NCI-H2196 treated with DMSO at 0.1 percent for 48 hours (cell line): ENCODE measurements around the gene LRRK1.

ENCODE experiments used
- DNase-seq: peaks from one replicate; lab custom pipeline; 2025; ENCODE audit not compliant: unreplicated experiment; lab: John Stamatoyannopoulos, UW

The LRRK1 gene

DNA sequence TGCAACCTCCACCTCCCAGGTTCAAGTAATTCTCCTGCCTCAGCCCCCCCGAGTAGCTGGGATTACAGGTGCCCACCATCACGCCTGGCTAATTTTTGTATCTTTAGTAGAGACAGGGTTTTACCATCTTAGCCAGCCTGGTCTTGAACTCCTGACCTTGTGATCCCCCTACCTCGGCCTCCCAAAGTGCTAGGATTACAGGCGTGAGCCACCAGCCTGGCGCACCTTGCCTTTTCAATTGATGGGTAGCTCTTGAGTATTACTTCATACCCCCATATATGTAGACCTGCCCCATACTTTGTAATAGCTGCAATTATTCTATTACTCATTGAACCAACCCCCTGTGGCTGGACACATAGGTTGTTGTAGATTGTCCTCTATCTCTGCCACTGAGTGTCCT is 101.3 kb downstream of the LRRK1 start:
- DNase-seq, result no peak

- DNase-seq, result no peak
Observed at GRCh38 chr15:101020945-101021344, 101.8 kb downstream of the LRRK1 start.

- no peak for DNase-seq
Observed at GRCh38 chr15:101022306-101022705, 103.1 kb downstream of the LRRK1 start.

DNA sequence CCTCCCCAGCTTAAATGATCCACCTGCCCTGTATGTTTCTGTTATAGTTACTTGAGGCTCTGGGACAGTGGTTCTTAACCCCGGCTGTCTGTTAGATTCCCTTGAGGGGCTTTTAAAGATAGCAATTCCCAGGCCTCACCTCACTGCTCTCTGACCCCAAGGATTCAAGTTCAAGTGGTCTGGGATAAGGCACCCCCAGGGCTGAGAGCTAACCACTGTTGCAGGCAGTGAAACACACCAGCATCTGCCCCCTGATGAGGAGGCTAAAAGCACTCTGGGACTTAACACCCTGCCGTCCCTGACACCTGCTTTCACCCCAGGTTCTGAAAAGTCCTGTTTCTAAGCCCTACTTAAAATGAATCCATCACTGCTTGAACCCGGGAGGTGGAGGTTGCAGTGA is 103.7 kb downstream of the LRRK1 start:
- DNase-seq, result no peak

- DNase-seq, result no peak
Observed at GRCh38 chr15:101023501-101024072, 104.4 kb downstream of the LRRK1 start.

- DNase-seq, result no peak
Observed at GRCh38 chr15:101024073-101024695, 105.0 kb downstream of the LRRK1 start.

GRCh38 chr15:101024706-101025500 is 105.7 kb downstream of the LRRK1 start:
- DNase-seq, result no peak

DNA sequence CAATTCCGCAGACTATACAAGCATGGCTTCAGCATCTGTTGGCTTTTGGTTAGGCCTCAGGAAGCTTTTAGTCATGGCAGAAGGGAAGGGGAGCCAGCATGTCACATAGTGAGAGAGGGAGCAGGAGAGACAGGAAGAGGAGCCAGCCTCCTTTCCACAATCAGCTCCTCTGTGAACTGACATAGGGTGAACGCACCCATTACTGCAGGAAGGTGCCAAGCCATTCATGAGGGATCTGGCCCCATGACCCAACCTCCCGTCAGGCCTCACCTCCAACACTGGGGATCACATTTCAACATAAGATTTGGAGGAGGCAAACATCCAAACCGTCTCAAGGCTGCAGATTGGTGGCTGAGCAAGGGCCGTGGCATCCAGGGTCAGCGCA is 106.3 kb downstream of the LRRK1 start:
- DNase-seq, result no peak

DNA sequence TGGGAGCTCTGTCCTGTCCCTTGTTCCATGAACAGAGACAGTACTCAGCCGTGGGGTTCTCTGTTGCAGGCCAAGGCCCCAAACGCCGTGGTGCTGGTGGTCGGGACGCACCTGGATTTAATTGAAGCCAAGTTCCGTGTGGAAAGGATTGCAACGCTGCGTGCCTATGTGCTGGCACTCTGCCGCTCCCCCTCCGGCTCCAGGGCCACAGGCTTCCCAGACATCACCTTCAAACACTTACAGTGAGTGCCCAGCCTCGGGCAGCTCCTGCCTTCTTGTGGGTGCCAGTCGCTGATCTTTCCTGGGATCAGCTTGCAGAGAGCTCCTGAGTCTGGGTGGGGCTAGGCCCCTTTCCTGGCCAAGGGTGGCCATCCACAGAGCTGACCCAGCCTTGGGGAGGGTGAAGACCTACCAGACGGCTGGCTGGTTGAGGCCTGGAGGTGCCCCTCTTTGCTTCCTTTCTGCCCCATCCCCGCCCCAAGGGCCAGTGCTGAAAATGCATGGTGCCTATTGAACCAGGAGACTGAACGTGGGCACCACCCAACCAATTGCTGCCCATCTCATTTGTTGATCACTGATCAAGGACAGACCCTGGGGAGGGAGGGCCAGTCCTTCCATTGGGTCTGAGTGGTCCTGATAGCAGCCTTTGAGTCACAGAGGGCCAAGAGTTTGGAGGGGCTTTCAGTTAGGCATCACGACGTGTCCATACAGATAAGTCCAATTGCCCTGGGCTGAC is 106.9 kb downstream of the LRRK1 start:
- DNase-seq, result no peak

DNA sequence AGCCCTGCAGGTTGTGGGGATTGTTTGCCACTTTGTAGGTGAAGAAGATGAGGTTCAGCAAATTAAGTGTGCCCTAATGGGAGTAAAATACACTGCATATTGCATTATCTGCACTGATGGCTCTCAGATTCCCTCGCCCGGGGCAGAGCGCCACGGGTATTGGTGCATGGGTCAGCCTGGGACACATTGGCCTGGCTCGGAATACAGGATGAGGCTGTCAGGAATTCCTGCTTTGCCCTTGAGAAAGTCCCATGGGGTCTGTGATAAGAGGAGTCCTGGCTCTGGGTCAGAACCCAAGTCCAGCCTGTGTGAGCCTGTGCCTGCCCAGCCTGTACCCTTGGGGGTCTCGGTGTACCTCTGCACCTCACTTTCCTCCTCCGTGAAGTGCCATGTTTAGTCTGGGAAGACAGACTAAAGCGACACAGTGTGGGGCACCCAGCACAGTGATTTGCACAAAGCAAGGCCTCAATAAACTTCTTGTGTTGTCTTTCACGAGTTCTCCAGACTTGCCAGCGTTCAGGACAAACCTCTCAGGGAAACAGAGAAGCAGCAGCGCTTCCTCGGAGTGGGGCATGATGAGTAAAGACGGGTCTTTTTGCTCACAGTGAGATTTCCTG is 107.6 kb downstream of the LRRK1 start:
- DNase-seq, result no peak

GRCh38 chr15:101027273-101027901 is 108.2 kb downstream of the LRRK1 start:
- DNase-seq, result no peak

DNA sequence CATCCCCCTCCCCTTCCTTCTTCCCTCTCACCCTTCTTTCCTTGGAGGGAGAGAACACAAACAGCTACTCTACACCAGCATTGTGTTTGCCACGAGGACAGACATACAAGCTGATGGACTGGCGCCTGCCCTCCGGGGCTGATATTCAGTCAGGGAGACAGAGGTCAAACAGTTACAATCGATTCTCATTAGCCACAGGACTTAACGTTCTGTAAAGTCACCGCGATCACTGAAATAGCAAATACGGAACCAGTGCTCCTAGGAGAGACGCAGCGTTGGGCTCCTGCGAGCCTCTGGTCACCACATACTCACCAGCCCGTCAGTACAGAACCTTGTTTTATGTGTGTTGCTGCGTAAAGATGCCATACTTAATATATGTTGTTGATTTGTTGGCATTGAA is 108.8 kb downstream of the LRRK1 start:
- no peak for DNase-seq

DNA sequence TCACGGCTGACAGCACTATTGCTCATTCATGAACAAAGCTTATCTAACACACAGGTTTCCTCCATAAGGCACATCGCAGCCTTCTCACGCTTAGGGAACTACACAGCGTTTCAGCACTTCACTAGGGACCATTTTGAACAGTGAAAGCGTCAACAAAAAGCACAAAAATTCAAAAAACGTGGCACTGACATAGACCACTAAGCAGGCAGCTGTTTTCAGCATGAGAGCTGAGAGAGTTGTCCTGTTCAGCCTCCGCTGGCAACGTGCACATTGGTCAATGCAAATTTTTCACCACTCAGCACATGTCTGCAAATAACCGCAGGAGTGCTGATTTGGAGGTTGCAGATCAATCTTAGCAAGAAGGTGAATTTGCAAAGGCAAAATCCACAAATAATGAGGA is 109.2 kb downstream of the LRRK1 start:
- no peak for DNase-seq

DNA sequence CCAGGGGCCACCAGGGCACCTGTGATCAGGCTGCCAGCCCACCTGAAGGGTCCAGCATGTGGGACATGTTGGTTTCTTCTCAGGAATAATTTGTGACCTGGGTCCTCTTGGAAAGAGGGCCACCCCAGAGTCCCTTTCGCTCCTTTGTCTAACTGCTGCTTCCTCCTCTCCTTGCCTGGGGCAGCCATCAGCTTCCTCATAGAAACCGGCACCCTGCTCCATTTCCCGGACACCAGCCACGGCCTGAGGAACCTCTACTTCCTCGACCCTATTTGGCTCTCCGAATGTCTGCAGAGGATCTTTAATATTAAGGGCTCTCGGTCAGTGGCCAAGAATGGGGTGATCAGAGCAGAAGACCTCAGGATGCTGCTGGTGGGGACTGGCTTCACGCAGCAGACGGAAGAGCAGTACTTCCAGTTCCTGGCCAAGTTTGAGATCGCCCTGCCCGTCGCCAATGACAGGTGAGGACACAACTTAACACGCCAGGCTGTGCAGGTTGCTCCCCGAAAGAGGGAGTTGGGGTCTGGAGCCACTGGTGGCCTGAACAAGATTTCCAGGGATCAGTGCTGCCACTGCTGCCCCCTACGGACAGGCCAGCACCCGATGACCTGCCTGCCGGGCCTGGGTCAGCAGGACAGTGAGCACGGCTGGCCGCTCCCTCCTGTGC is 109.7 kb downstream of the LRRK1 start:
- no peak for DNase-seq

DNA sequence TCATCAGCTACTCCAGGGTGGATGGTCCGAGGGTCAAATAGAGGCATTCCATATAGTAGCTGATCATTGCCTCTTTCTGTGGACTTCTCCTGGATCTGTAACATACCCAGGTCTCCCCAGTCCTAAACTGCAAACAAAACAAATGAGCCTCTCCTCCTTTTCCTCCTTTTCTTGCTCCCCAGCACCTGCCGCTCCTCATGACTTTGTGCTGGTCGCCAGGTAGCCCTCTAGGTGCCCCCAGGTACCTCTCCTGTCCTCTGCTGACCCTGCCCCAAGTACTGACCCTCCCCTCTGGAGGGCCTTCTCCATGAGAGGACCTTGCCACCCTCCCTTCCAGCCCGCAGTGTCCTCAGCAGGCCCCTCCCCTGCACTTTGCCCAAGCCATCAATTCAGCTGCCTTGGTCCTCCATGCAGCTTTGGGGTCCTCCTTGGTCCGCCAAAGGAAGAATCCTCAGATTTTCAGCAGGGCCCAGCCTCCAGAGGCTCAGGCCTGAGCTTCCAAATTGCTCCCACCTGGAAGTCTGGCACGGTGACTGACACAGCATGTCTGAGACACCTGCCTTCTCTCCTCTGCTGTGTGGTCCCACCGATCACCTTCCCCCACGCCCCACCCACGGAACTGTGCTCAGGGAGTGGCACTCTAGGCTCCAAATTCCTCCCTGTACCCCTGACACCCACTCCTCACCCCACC is 111.0 kb downstream of the LRRK1 start:
- DNase-seq, result no peak

DNA sequence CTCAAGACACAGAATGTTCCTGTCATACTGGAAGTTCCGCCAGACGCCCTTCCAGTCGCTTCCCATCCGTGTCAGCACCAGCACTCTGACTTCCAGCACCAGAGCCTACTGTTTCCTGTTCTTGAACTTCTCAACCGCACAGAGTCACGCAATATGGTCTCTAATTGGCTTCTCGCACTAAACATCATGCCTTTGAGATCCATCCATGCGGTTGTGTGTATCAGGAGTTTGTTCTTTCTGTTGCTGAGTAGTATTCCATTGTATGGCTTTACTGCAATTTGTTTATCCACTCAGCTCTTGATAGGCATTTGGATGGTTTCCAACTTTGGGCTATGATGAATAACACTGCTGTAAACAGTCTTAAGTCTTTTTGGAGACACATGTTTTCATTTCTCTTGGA is 112.1 kb downstream of the LRRK1 start:
- no peak for DNase-seq

GRCh38 chr15:101033801-101034200 is 114.6 kb downstream of the LRRK1 start:
- DNase-seq, result no peak

DNA sequence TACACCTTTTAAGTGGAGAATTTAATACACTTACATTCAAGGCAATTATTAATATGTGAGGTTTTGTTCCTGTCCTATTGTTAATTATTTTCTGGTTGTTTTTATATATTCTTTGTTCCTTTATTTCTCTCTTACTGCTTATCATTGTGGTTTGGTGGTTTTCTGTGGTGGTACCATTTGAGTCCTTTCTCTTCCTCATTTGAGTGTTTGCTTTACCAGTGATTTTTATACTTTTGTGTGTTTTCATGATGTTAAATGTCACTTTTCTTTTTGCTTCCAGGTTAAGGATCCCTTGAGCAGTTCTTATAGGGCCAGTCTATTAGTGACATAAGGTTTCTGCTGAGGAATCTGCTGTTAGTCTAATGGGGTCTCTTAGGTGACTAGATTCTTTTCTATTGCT is 116.5 kb downstream of the LRRK1 start:
- no peak for DNase-seq

DNA sequence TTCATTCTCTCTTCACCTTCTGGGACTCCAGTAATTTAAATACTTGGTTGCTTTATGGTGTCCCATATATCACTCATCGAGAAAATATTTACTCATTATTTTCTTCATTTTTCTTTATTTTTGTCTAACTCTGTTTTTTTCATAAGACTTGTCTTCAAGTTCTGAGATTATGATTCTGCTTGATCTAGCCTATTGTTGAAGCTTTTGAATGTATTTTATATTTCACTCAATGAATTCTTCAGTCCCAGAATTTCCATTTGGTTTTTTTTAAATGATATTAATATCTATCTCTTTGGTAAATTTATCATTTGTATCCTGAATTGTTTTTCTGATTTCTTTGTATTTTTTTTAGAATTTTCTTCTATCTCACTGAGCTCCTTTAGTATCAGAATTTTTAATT is 117.0 kb downstream of the LRRK1 start:
- DNase-seq, result no peak
